CD1c-positive myeloid dendritic cell (primary cell): ENCODE measurements around the gene RPS6KA2.

ENCODE experiments used
- DNase-seq: peaks from one replicate; pipeline ENCODE4 v3.0.0-alpha.2; 2016; ENCODE audit errors: extremely low spot score

Gene RPS6KA2

GRCh38 chr6:166467436-166468000, 159.5 kb downstream of the RPS6KA2 start:
- no peak for DNase-seq

- DNase-seq, result no peak
Observed at GRCh38 chr6:166466178-166467122, 160.6 kb downstream of the RPS6KA2 start.

- DNase-seq, result no peak
Observed at GRCh38 chr6:166465671-166466087, 161.4 kb downstream of the RPS6KA2 start.

- no peak for DNase-seq
Observed at GRCh38 chr6:166465003-166465399, 162.1 kb downstream of the RPS6KA2 start.

- DNase-seq, result no peak
Observed at GRCh38 chr6:166464068-166465002, 162.7 kb downstream of the RPS6KA2 start.

GRCh38 chr6:166463359-166464067, 163.5 kb downstream of the RPS6KA2 start:
- peak; percentile 12 for DNase-seq

- DNase-seq, result no peak
Observed at GRCh38 chr6:166462461-166463135, 164.5 kb downstream of the RPS6KA2 start.

- DNase-seq, result no peak
Observed at GRCh38 chr6:166461821-166462460, 165.1 kb downstream of the RPS6KA2 start.

GRCh38 chr6:166460473-166461437, 166.3 kb downstream of the RPS6KA2 start:
- no peak for DNase-seq

GRCh38 chr6:166459906-166460305, 167.1 kb downstream of the RPS6KA2 start:
- no peak for DNase-seq

- DNase-seq, result no peak
Observed at GRCh38 chr6:166459272-166459671, 167.8 kb downstream of the RPS6KA2 start.

GRCh38 chr6:166456395-166457156, 170.5 kb downstream of the RPS6KA2 start:
- no peak for DNase-seq

GRCh38 chr6:166454692-166455515, 172.1 kb downstream of the RPS6KA2 start:
- DNase-seq, result no peak

GRCh38 chr6:166453651-166454050, 173.4 kb downstream of the RPS6KA2 start:
- no peak for DNase-seq

GRCh38 chr6:166450167-166450873, 176.7 kb downstream of the RPS6KA2 start:
- no peak for DNase-seq

- no peak for DNase-seq
Observed at GRCh38 chr6:166449641-166450040, 177.4 kb downstream of the RPS6KA2 start.

GRCh38 chr6:166449036-166449435, 178.0 kb downstream of the RPS6KA2 start:
- no peak for DNase-seq
